Loucy (cell line): ENCODE data around the gene IFITM1.

Source experiments
- H2AFZ ChIP-seq: fragments of 200-600 bp; sonication (generic); 2 replicates; pipeline ENCODE4 v1.6.0; 2016; ENCODE audit warnings: antibody characterized with exemption, mild to moderate bottlenecking, low read length, moderate library complexity
- H3F3A ChIP-seq: fragments of 200-600 bp; 2 replicates; pipeline ENCODE4 v1.6.0; 2016; ENCODE audit warnings: antibody characterized with exemption, low read depth, mild to moderate bottlenecking
- H3K27me3 ChIP-seq: fragments of 200-600 bp; sonication (generic); 2 replicates; pipeline ENCODE4 v1.6.1; 2014; ENCODE audit warnings: low read length, mild to moderate bottlenecking; ENCODE audit not compliant: insufficient read depth, poor library complexity, severe bottlenecking
- H3K36me3 ChIP-seq: fragments of 200-600 bp; sonication (generic); 2 replicates; pipeline ENCODE4 v1.6.1; 2016; ENCODE audit warnings: low read length; ENCODE audit not compliant: insufficient read depth
- H3K4me1 ChIP-seq: fragments of 200-600 bp; sonication (generic); 2 replicates; pipeline ENCODE4 v1.5.1; 2014; ENCODE audit warnings: low read length, mild to moderate bottlenecking; ENCODE audit not compliant: insufficient read depth, poor library complexity, severe bottlenecking
- H3K4me2 ChIP-seq: fragments of 200-600 bp; sonication (generic); 2 replicates; pipeline ENCODE4 v1.6.0; 2014; ENCODE audit warnings: antibody characterized with exemption, low read length, low read depth, mild to moderate bottlenecking; ENCODE audit not compliant: poor library complexity, severe bottlenecking
- H3K4me3 ChIP-seq: fragments of 200-600 bp; sonication (generic); 2 replicates; pipeline ENCODE4 v1.5.1; 2014; ENCODE audit warnings: low read length, mild to moderate bottlenecking, mixed read lengths; ENCODE audit not compliant: poor library complexity, severe bottlenecking
- H3K79me2 ChIP-seq: fragments of 200-600 bp; sonication (generic); 2 replicates; pipeline ENCODE4 v1.6.1; 2014; ENCODE audit warnings: low read length; ENCODE audit not compliant: insufficient read depth
- H3K9ac ChIP-seq: fragments of 200-600 bp; sonication (generic); 2 replicates; pipeline ENCODE4 v1.6.0; 2014; ENCODE audit warnings: mild to moderate bottlenecking, low read depth, low read length, moderate library complexity; ENCODE audit not compliant: poor library complexity, severe bottlenecking
- H3K9me2 ChIP-seq: fragments of 200-600 bp; sonication (generic); replicated peaks from 2 replicates; pipeline ENCODE4 v1.6.1; 2016; ENCODE audit warnings: low read depth, low read length, mixed read lengths
- H3K9me3 ChIP-seq: fragments of 200-600 bp; sonication (generic); 2 replicates; pipeline ENCODE4 v1.6.1; 2014; ENCODE audit warnings: mild to moderate bottlenecking, antibody characterized with exemption, low read length, low read depth; ENCODE audit not compliant: insufficient read depth
- H4K20me1 ChIP-seq: fragments of 200-600 bp; sonication (generic); 2 replicates; pipeline ENCODE4 v1.6.0; 2014; ENCODE audit warnings: antibody characterized with exemption, low read length, mild to moderate bottlenecking; ENCODE audit not compliant: insufficient read depth, poor library complexity, severe bottlenecking
- CTCF ChIP-seq: fragments of 200-600 bp; sonication (generic); conservative IDR thresholded peaks from 2 replicates; pipeline ENCODE4 v1.5.1; 2014; ENCODE audit warnings: mild to moderate bottlenecking, antibody characterized with exemption, low read length
- EZH2phosphoT487 ChIP-seq: fragments of 200-600 bp; IDR thresholded peaks from 2 replicates; pipeline ENCODE4 v1.6.1; 2018; ENCODE audit warnings: antibody characterized with exemption, mild to moderate bottlenecking, moderate library complexity, borderline replicate concordance

Gene IFITM1

GRCh38 chr11:294780-295179 is 19.1 kb upstream of the IFITM1 start:
- H3K4me3 ChIP-seq, result no peak overlapping the region
- no peaks in the 10 kb centered on the region; the same call in 1 of the 2 replicates for H3K36me3 ChIP-seq
- TF ChIP-seq EZH2phosphoT487 (no peak), CTCF (no peak)
- no peaks in the 10 kb centered on the region for H3K27me3 ChIP-seq
- H3K4me2 ChIP-seq, result no peak overlapping the region
- no peaks in the 10 kb centered on the region for H3K9me3 ChIP-seq
- H2AFZ ChIP-seq, result no peak overlapping the region
- no peaks in the 10 kb centered on the region for H3F3A ChIP-seq
- H4K20me1 ChIP-seq, result peaks cover 3% of the 10 kb centered on the region
- peaks cover 38% of the 10 kb centered on the region for H3K4me1 ChIP-seq
- no peaks in the 10 kb centered on the region for H3K9me2 ChIP-seq
- peaks cover 17% of the 10 kb centered on the region; the same call in 1 of the 2 replicates for H3K79me2 ChIP-seq
- H3K9ac ChIP-seq, result no peak overlapping the region

GRCh38 chr11:295351-296170 is 18.3 kb upstream of the IFITM1 start:
- Histone ChIP-seq H3K79me2 (peaks cover 9% of the 10 kb centered on the region; the same call in 1 of the 2 replicates), H3K4me2 (no peak overlapping the region), H4K20me1 (no peaks in the 10 kb centered on the region), H3K4me1 (peaks cover 30% of the 10 kb centered on the region), H3K9me3 (no peaks in the 10 kb centered on the region), H3K36me3 (no peaks in the 10 kb centered on the region; the same call in 1 of the 2 replicates), H3K9ac (no peak overlapping the region), H3K27me3 (no peaks in the 10 kb centered on the region), H3K9me2 (no peaks in the 10 kb centered on the region), H3F3A (no peaks in the 10 kb centered on the region), H3K4me3 (no peak overlapping the region), H2AFZ (no peak overlapping the region)
- TF ChIP-seq EZH2phosphoT487, result no peak
- no peak for TF ChIP-seq CTCF

- Histone ChIP-seq H3K27me3 (no peaks in the 10 kb centered on the region), H4K20me1 (no peaks in the 10 kb centered on the region), H3K9ac (no peak overlapping the region), H3K36me3 (no peaks in the 10 kb centered on the region; the same call in 1 of the 2 replicates), H2AFZ (no peak overlapping the region), H3K4me3 (no peak overlapping the region), H3K79me2 (peaks cover under 1% of the 10 kb centered on the region; the same call in 1 of the 2 replicates), H3K4me2 (no peak overlapping the region), H3K4me1 (peaks cover 22% of the 10 kb centered on the region), H3K9me3 (no peaks in the 10 kb centered on the region), H3K9me2 (no peaks in the 10 kb centered on the region), H3F3A (no peaks in the 10 kb centered on the region)
- TF ChIP-seq CTCF, result no peak
- no peak for TF ChIP-seq EZH2phosphoT487
Measured at GRCh38 chr11:296171-297050, 17.4 kb upstream of the IFITM1 start.
